ENCODE results near the gene CNTRL. TPM values are rescaled to one million over a fixed set of nuclear protein-coding genes. Genes with fewer than 3 reads are reported as not detected.

Gene CNTRL
- polyA plus RNA-seq, 1 donor from 2014 or later = 16.0 TPM

DNA sequence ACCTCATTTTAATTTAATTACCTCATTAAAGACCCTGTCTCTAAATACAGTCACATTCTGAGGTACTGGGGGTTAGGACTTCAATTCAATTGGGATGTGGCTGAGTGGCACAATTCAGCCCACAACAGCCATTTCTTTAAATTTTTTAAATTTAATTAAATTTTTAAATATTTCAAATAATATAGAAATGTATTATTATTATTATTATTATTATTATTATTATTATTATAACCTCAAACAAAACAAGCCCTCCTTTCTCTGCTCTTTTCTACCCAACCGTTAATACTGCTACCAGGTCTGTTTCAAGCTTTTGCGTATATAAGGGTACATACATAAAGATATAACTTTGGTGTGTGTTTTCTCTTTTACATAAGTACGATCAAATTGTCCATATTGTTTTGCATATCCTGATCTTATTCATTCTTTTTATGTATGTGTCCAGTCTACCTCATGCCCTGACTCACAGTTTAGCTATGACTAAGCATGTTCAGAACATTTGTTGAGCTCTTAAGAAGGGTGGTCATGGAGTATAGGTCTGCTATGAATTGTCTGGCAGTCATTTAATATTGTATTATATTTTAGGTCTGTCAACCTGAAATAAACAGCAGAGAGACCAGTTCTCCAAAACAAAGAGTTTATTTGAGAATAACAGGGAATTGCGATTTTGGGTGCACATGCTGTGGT lies 143.0 kb downstream of the CNTRL start:
- Histone ChIP-seq H3K4me2 (ENCODE audit: low read length) (no peak overlapping the region), H4K20me1 (ENCODE audit: insufficient read depth) (no peaks in the 10 kb centered on the region), H3K27me3 (ENCODE audit: insufficient read depth, low read depth, low read length) (no peaks in the 10 kb centered on the region), H3K36me3 (ENCODE audit: insufficient read depth, low read length) (no peaks in the 10 kb centered on the region), H3K9me3 (ENCODE audit: low read length) (no peaks in the 10 kb centered on the region), H3K9me2 (ENCODE audit: insufficient read depth, low read length) (no peaks in the 10 kb centered on the region), H3K4me3 (ENCODE audit: low read length) (no peak overlapping the region), H3K9ac (ENCODE audit: low read length) (no peak overlapping the region), H3K27ac (ENCODE audit: low read length) (no peak overlapping the region), H3F3A (ENCODE audit: insufficient read depth, low read length, poor library complexity, severe bottlenecking) (no peaks in the 10 kb centered on the region), H3K79me2 (replicated peaks; ENCODE audit: insufficient read depth, low read length) (no peaks in the 10 kb centered on the region), H2AFZ (ENCODE audit: low read depth, low read length) (no peak overlapping the region)
- no peak for TF ChIP-seq RAD21 (conservative IDR thresholded peaks at IDR 0.05)
- TF ChIP-seq, protein P1, sequence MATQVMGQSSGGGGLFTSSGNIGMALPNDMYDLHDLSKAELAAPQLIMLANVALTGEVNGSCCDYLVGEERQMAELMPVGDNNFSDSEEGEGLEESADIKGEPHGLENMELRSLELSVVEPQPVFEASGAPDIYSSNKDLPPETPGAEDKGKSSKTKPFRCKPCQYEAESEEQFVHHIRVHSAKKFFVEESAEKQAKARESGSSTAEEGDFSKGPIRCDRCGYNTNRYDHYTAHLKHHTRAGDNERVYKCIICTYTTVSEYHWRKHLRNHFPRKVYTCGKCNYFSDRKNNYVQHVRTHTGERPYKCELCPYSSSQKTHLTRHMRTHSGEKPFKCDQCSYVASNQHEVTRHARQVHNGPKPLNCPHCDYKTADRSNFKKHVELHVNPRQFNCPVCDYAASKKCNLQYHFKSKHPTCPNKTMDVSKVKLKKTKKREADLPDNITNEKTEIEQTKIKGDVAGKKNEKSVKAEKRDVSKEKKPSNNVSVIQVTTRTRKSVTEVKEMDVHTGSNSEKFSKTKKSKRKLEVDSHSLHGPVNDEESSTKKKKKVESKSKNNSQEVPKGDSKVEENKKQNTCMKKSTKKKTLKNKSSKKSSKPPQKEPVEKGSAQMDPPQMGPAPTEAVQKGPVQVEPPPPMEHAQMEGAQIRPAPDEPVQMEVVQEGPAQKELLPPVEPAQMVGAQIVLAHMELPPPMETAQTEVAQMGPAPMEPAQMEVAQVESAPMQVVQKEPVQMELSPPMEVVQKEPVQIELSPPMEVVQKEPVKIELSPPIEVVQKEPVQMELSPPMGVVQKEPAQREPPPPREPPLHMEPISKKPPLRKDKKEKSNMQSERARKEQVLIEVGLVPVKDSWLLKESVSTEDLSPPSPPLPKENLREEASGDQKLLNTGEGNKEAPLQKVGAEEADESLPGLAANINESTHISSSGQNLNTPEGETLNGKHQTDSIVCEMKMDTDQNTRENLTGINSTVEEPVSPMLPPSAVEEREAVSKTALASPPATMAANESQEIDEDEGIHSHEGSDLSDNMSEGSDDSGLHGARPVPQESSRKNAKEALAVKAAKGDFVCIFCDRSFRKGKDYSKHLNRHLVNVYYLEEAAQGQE (IDR thresholded peaks at IDR 0.05; ENCODE audit: borderline replicate concordance) = no peak
- TF ChIP-seq POLR2AphosphoS5 (IDR thresholded peaks at IDR 0.05) = no peak
- TF ChIP-seq, protein P2, sequence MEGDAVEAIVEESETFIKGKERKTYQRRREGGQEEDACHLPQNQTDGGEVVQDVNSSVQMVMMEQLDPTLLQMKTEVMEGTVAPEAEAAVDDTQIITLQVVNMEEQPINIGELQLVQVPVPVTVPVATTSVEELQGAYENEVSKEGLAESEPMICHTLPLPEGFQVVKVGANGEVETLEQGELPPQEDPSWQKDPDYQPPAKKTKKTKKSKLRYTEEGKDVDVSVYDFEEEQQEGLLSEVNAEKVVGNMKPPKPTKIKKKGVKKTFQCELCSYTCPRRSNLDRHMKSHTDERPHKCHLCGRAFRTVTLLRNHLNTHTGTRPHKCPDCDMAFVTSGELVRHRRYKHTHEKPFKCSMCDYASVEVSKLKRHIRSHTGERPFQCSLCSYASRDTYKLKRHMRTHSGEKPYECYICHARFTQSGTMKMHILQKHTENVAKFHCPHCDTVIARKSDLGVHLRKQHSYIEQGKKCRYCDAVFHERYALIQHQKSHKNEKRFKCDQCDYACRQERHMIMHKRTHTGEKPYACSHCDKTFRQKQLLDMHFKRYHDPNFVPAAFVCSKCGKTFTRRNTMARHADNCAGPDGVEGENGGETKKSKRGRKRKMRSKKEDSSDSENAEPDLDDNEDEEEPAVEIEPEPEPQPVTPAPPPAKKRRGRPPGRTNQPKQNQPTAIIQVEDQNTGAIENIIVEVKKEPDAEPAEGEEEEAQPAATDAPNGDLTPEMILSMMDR (IDR thresholded peaks at IDR 0.05; ENCODE audit: poor library complexity, severe bottlenecking) = no peak
- TF ChIP-seq EP300 (conservative IDR thresholded peaks at IDR 0.05; ENCODE audit: poor library complexity, severe bottlenecking) = no peak
- no peak for TF ChIP-seq SMC3 (conservative IDR thresholded peaks at IDR 0.05; ENCODE audit: poor library complexity)
- no peak for TF ChIP-seq TAF1 (IDR thresholded peaks at IDR 0.05; ENCODE audit: low read depth)
- no peak for TF ChIP-seq EZH2 (IDR thresholded peaks at IDR 0.05; ENCODE audit: borderline replicate concordance, insufficient read depth, low read length, poor library complexity, severe bottlenecking)
- TF ChIP-seq MXI1 (conservative IDR thresholded peaks at IDR 0.05; ENCODE audit: poor library complexity, severe bottlenecking) = no peak

DNA sequence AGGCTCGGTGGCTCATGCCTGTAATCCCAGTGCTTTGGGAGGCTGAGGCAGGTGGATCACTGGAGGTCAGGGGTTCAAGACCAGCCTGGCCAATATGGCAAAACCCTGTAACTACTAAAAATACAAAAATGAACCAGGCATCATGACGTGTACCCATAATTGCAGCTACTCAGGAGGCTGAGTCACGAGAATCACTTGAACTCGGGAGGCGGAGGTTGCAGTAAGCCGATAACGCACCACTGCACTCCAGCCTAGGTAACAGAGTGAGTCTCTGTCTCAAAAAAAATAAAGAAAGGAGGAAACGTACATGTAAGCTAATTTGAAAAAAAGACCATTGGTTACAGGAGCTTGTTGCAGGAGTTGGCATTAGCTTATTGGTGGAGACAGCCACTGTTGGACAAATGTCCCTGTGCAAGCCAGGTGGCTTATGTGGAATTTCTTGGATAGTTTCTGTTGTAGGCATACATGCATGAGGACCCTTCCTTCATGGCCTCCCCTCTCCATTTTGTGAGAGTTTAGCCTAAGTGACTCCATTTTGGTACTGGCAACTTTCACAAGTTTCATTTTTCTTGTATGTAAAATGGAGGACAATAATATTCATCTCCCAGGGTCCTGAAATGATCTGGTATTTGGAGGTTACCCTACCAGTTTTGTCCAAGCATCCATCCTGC lies 143.7 kb downstream of the CNTRL start:
- H3K9me2 ChIP-seq (ENCODE audit: insufficient read depth, low read length) = no peaks in the 10 kb centered on the region
- no peaks in the 10 kb centered on the region for H4K20me1 ChIP-seq (ENCODE audit: insufficient read depth)
- H3K4me2 ChIP-seq (ENCODE audit: low read length) = no peak overlapping the region
- H2AFZ ChIP-seq (ENCODE audit: low read depth, low read length) = no peak overlapping the region
- no peak overlapping the region for H3K27ac ChIP-seq (ENCODE audit: low read length)
- H3K9ac ChIP-seq (ENCODE audit: low read length) = no peak overlapping the region
- H3K36me3 ChIP-seq (ENCODE audit: insufficient read depth, low read length) = no peaks in the 10 kb centered on the region
- H3K27me3 ChIP-seq (ENCODE audit: insufficient read depth, low read depth, low read length) = no peaks in the 10 kb centered on the region
- H3K9me3 ChIP-seq (ENCODE audit: low read length) = no peaks in the 10 kb centered on the region
- no peaks in the 10 kb centered on the region for H3K79me2 ChIP-seq (replicated peaks; ENCODE audit: insufficient read depth, low read length)
- no peak overlapping the region for H3K4me3 ChIP-seq (ENCODE audit: low read length)
- H3F3A ChIP-seq (ENCODE audit: insufficient read depth, low read length, poor library complexity, severe bottlenecking) = no peaks in the 10 kb centered on the region
- TF ChIP-seq, protein P2 (IDR thresholded peaks at IDR 0.05; ENCODE audit: poor library complexity, severe bottlenecking) = no peak
- TF ChIP-seq TAF1 (IDR thresholded peaks at IDR 0.05; ENCODE audit: low read depth) (no peak), RAD21 (conservative IDR thresholded peaks at IDR 0.05) (no peak), EP300 (conservative IDR thresholded peaks at IDR 0.05; ENCODE audit: poor library complexity, severe bottlenecking) (no peak), SMC3 (conservative IDR thresholded peaks at IDR 0.05; ENCODE audit: poor library complexity) (no peak)
- TF ChIP-seq, protein P1 (IDR thresholded peaks at IDR 0.05; ENCODE audit: borderline replicate concordance) = no peak

Data from neural cell (in vitro differentiated cells).